Hepatocyte (in vitro differentiated cells): Measurements from ENCODE around the gene UQCR10.

Experiments
- EZH2 ChIP-seq: fragments of 200-600 bp; sonication (generic); IDR thresholded peaks from 2 replicates; pipeline ENCODE4 v1.6.1; 2016; ENCODE audit warnings: antibody characterized with exemption, mild to moderate bottlenecking, borderline replicate concordance
- EZH2phosphoT487 ChIP-seq: fragments of 200-600 bp; sonication (generic); IDR thresholded peaks from one replicate; pipeline ENCODE4 v1.6.1; 2018; ENCODE audit warnings: antibody characterized with exemption, mild to moderate bottlenecking, low read depth, moderate library complexity; ENCODE audit not compliant: unreplicated experiment, severe bottlenecking
- TF ChIP-seq, protein P1 (sequence below): fragments of 200-600 bp; sonication (generic); IDR thresholded peaks from 2 replicates; pipeline ENCODE4 v1.5.1; 2016; ENCODE audit warnings: antibody characterized with exemption, mild to moderate bottlenecking; ENCODE audit not compliant: poor library complexity

DNA sequence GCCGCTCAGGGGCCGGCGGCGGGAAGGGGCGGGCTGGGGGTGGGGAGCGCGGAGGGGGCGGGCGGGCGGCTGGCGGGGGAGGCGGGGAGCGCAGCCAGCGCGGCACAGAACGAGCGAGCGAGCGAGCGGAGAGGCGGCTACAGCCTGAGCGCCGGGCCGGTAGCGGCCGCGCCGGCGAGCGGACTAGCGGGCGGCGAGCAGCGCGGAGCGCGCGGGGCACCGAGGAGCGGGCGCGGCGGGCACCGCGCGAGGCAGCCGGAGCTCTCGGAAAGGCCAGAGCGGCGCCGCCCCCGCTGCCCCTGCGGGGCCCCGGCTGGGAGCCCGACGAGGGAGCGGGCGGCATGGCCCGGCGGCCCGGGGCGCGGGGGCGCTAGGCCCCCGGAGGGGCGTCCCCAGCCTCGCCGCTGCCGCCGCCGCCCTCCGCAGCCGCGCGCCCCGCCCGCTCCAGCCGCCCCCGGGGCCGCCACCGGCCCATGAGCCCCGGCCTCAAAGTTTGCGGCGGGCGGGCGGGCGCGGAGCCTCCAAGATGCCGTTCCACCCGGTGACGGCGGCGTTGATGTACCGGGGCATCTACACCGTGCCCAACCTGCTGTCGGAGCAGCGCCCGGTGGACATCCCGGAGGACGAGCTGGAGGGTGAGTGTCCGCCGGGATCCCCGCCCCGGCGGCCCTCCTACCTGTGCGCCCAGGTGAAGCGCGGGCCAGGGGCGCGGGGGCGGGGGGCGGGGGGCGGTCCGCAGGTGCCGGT is 47.1 kb upstream of the UQCR10 start, which contains the start of gene CABP7:
- TF ChIP-seq, protein P1, sequence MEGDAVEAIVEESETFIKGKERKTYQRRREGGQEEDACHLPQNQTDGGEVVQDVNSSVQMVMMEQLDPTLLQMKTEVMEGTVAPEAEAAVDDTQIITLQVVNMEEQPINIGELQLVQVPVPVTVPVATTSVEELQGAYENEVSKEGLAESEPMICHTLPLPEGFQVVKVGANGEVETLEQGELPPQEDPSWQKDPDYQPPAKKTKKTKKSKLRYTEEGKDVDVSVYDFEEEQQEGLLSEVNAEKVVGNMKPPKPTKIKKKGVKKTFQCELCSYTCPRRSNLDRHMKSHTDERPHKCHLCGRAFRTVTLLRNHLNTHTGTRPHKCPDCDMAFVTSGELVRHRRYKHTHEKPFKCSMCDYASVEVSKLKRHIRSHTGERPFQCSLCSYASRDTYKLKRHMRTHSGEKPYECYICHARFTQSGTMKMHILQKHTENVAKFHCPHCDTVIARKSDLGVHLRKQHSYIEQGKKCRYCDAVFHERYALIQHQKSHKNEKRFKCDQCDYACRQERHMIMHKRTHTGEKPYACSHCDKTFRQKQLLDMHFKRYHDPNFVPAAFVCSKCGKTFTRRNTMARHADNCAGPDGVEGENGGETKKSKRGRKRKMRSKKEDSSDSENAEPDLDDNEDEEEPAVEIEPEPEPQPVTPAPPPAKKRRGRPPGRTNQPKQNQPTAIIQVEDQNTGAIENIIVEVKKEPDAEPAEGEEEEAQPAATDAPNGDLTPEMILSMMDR, result no peak
- TF ChIP-seq EZH2phosphoT487, result no peak
- TF ChIP-seq EZH2, result peak; percentile 29
